ENCODE measurements around the gene CPNE4. TPM values are rescaled to one million over a fixed set of nuclear protein-coding genes. Genes with fewer than 3 reads are reported as not detected.

Gene CPNE4
- total RNA-seq, 1 donor from 2014 or later: 16.1 TPM

- Mint-ChIP-seq H3K27me3 (ENCODE audit: low read depth) (no peaks in the 10 kb centered on the region), H3K4me3 (no peak overlapping the region), H3K9me3 (no peaks in the 10 kb centered on the region), H3K4me1 (peaks cover 4% of the 10 kb centered on the region), H3K27ac (ENCODE audit: unreplicated experiment) (no peak overlapping the region), H3K36me3 (ENCODE audit: low read depth) (no peaks in the 10 kb centered on the region)
- no peak for DNase-seq (ENCODE audit: low read depth, low spot score)
- no peak for TF ChIP-seq CTCF (conservative IDR thresholded peaks at IDR 0.05)
These were observed 304.2 kb downstream of the CPNE4 start for GRCh38 chr3:131730581-131730980.

- Mint-ChIP-seq H3K27me3 (ENCODE audit: low read depth) (no peaks in the 10 kb centered on the region), H3K9me3 (no peaks in the 10 kb centered on the region), H3K4me3 (no peak overlapping the region), H3K36me3 (ENCODE audit: low read depth) (no peaks in the 10 kb centered on the region), H3K27ac (ENCODE audit: unreplicated experiment) (no peak overlapping the region), H3K4me1 (peaks cover 4% of the 10 kb centered on the region)
- no peak for DNase-seq (ENCODE audit: low read depth, low spot score)
- TF ChIP-seq CTCF (conservative IDR thresholded peaks at IDR 0.05): no peak
These were observed 305.2 kb downstream of the CPNE4 start for GRCh38 chr3:131729643-131730017.

GRCh38 chr3:131728898-131729642 lies 305.7 kb downstream of the CPNE4 start:
- Mint-ChIP-seq H3K9me3 (no peaks in the 10 kb centered on the region), H3K4me1 (peaks cover 4% of the 10 kb centered on the region), H3K27me3 (ENCODE audit: low read depth) (no peaks in the 10 kb centered on the region), H3K36me3 (ENCODE audit: low read depth) (no peaks in the 10 kb centered on the region), H3K27ac (ENCODE audit: unreplicated experiment) (no peak overlapping the region), H3K4me3 (no peak overlapping the region)
- no peak for TF ChIP-seq CTCF (conservative IDR thresholded peaks at IDR 0.05)
- no peak for DNase-seq (ENCODE audit: low read depth, low spot score)

GRCh38 chr3:131725414-131725813 lies 309.4 kb downstream of the CPNE4 start:
- Mint-ChIP-seq H3K27ac (ENCODE audit: unreplicated experiment) (no peak overlapping the region), H3K4me1 (peaks cover 16% of the 10 kb centered on the region), H3K36me3 (ENCODE audit: low read depth) (no peaks in the 10 kb centered on the region), H3K9me3 (no peaks in the 10 kb centered on the region), H3K27me3 (ENCODE audit: low read depth) (no peaks in the 10 kb centered on the region), H3K4me3 (no peak overlapping the region)
- DNase-seq (ENCODE audit: low read depth, low spot score): no peak
- TF ChIP-seq CTCF (conservative IDR thresholded peaks at IDR 0.05): no peak

- H3K4me1 Mint-ChIP-seq: peaks cover 12% of the 10 kb centered on the region
- no peak overlapping the region for H3K4me3 Mint-ChIP-seq
- H3K27ac Mint-ChIP-seq (ENCODE audit: unreplicated experiment): no peak overlapping the region
- no peak for TF ChIP-seq CTCF (conservative IDR thresholded peaks at IDR 0.05)
- no peaks in the 10 kb centered on the region for H3K27me3 Mint-ChIP-seq (ENCODE audit: low read depth)
- H3K9me3 Mint-ChIP-seq: no peaks in the 10 kb centered on the region
- DNase-seq (ENCODE audit: low read depth, low spot score): no peak
- H3K36me3 Mint-ChIP-seq (ENCODE audit: low read depth): no peaks in the 10 kb centered on the region
These were observed 311.5 kb downstream of the CPNE4 start for GRCh38 chr3:131723343-131723742.

All from neural crest cell (in vitro differentiated cells).